NK-92 treated with Interleukin-12 subunit alpha and Interleukin-12 subunit beta, amount 100 ng/mL, for 24 hours (cell line): Measurements from ENCODE around the gene STIM2.
"Not testable (repeated sequence)": the region's sequence is repeated elsewhere in the genome, so short reads cannot be mapped to it uniquely, and the experiment has no call there.

Experiments
- DNase-seq: peaks from one replicate; lab custom pipeline; 2025; lab: John Stamatoyannopoulos, UW

The STIM2 gene

GRCh38 chr4:26867914-26868684, 7.5 kb downstream of the STIM2 start:
- no peak for DNase-seq

- no peak for DNase-seq
These were observed 10.1 kb downstream of the STIM2 start for GRCh38 chr4:26870576-26871262.

GRCh38 chr4:26871611-26872010, 11.0 kb downstream of the STIM2 start:
- no peak for DNase-seq

- peak; percentile 39 for DNase-seq
These were observed 12.9 kb downstream of the STIM2 start for GRCh38 chr4:26873391-26874026.

- no peak for DNase-seq
These were observed 13.5 kb downstream of the STIM2 start for GRCh38 chr4:26874110-26874509.

GRCh38 chr4:26877406-26877805, 16.8 kb downstream of the STIM2 start:
- no peak for DNase-seq

GRCh38 chr4:26877961-26878360, 17.3 kb downstream of the STIM2 start:
- DNase-seq, result no peak

- no peak for DNase-seq
These were observed 18.3 kb downstream of the STIM2 start for GRCh38 chr4:26878794-26879391.

- DNase-seq, result no peak
These were observed 19.2 kb downstream of the STIM2 start for GRCh38 chr4:26879805-26880204.

- no peak for DNase-seq
These were observed 23.4 kb downstream of the STIM2 start for GRCh38 chr4:26884026-26884425.

- no peak for DNase-seq
These were observed 23.9 kb downstream of the STIM2 start for GRCh38 chr4:26884486-26884988.

GRCh38 chr4:26885912-26886274, 25.3 kb downstream of the STIM2 start:
- no peak for DNase-seq

GRCh38 chr4:26887143-26887542, 26.5 kb downstream of the STIM2 start:
- no peak for DNase-seq

GRCh38 chr4:26887809-26888208, 27.2 kb downstream of the STIM2 start:
- no peak for DNase-seq

- no peak for DNase-seq
These were observed 28.7 kb downstream of the STIM2 start for GRCh38 chr4:26889356-26889755.

GRCh38 chr4:26891054-26891453, 30.4 kb downstream of the STIM2 start:
- DNase-seq, result no peak

GRCh38 chr4:26891867-26892266, 31.2 kb downstream of the STIM2 start:
- DNase-seq, result no peak

- no peak for DNase-seq
These were observed 32.0 kb downstream of the STIM2 start for GRCh38 chr4:26892480-26893150.

GRCh38 chr4:26893491-26893890, 32.9 kb downstream of the STIM2 start:
- no peak for DNase-seq

GRCh38 chr4:26894881-26895280, 34.2 kb downstream of the STIM2 start:
- not testable (repeated sequence) for DNase-seq

GRCh38 chr4:26896636-26897035, 36.0 kb downstream of the STIM2 start:
- DNase-seq, result no peak

- no peak for DNase-seq
These were observed 39.4 kb downstream of the STIM2 start for GRCh38 chr4:26899991-26900390.
